ENCODE measurements around the gene UBXN11.
"Not testable (repeated sequence)": the region's sequence is repeated elsewhere in the genome, so short reads cannot be mapped to it uniquely, and the experiment has no call there.

GRCh38 chr1:26329380-26329779 is 22.9 kb upstream of the UBXN11 start:
- TF ChIP-seq POLR2AphosphoS5 (IDR thresholded peaks at IDR 0.05); EP300 (IDR thresholded peaks at IDR 0.05; ENCODE audit: low read depth): not testable (repeated sequence)
